Measurements from ENCODE around the gene NME9. TPM values are rescaled to one million over a fixed set of nuclear protein-coding genes. Genes with fewer than 3 reads are reported as not detected.

The NME9 gene
- total and polyA plus RNA-seq, 2 donors (not counting 3 experiments of a cell fraction or from before 2014, with no cell fraction given): 0.08 TPM; not detected in 1

DNA sequence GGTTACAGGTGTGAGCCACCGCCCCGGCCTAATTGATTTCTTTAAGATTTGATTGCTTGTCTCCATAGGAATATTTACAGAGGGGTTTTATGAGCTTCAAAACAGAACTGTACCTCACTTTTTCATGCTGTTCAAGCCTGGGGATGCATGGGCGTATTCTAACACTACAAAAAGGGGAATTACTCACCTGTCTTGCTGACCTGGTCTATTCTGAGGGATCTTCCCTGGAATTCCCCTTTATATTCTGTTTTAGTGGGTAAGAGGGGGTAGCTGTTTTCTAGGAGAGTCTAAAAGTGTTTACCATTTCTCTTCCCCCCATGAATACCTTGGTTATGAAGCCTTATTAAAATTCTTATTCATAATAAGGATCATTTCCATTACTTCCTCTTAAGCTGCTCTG lies 48.1 kb downstream of the NME9 start:
- FAIRE-seq (no peak), DNase-seq (ENCODE audit: low read depth, low spot score) (no peak)
- H3K4me2 ChIP-seq (ENCODE audit: insufficient read depth, low read length): no peak overlapping the region
- no peak overlapping the region for H3K27ac ChIP-seq (ENCODE audit: insufficient read depth, low read depth, low read length)
- no peak overlapping the region for H2AFZ ChIP-seq (ENCODE audit: low read depth, low read length)
- H3K27me3 ChIP-seq (ENCODE audit: control insufficient read depth in 2 of 2, insufficient read depth in 2 of 2, low read length in 2 of 2): no peaks in the 10 kb centered on the region
- intact Hi-C loops (cut with micrococcal nuclease) (no loop called here), dilution Hi-C loops (cut with MboI; ENCODE audit: extremely low pct_ligation_motif_present, low sequenced_read_pairs) (no loop called here)
- no peaks in the 10 kb centered on the region for H3K9me3 ChIP-seq (replicated peaks; ENCODE audit: control insufficient read depth, insufficient read depth, low read length)
- ChIA-PET CTCF (interaction anchor here (3.0 kb wide), 1 partner anchor 11 kb away, joined by 11 read pairs; no protein-coding TSS in a partner anchor), POLR2A (no interaction called here)
- no peaks in the 10 kb centered on the region for H4K20me1 ChIP-seq (replicated peaks; ENCODE audit: control insufficient read depth, extremely low read depth, insufficient read depth, low read length)
- no peaks in the 10 kb centered on the region for H3K4me1 ChIP-seq (ENCODE audit: control insufficient read depth, extremely low read depth, insufficient read depth, low read length)
- H3K9ac ChIP-seq (replicated peaks; ENCODE audit: extremely low read depth, insufficient read depth, low read length): no peak overlapping the region
- TF ChIP-seq GATA2 (IDR thresholded peaks at IDR 0.05; ENCODE audit: insufficient read depth, insufficient read length, low read depth, low read length): no peak
- TF ChIP-seq FOS (IDR thresholded peaks at IDR 0.05; ENCODE audit: borderline replicate concordance, insufficient read depth, low read length): no peak
- no peak for TF ChIP-seq MYC (IDR thresholded peaks at IDR 0.05; ENCODE audit: low read depth, low read length)
- no peak for TF ChIP-seq JUN (IDR thresholded peaks at IDR 0.05; ENCODE audit: borderline replicate concordance, insufficient read depth, insufficient read length, low read depth)
- no peak for TF ChIP-seq POLR2A (IDR thresholded peaks at IDR 0.05; ENCODE audit: low read depth, low read length)
- TF ChIP-seq EZH2 (IDR thresholded peaks at IDR 0.05; ENCODE audit: borderline replicate concordance, low read depth, low read length, severe bottlenecking): no peak
- TF ChIP-seq, protein P1, sequence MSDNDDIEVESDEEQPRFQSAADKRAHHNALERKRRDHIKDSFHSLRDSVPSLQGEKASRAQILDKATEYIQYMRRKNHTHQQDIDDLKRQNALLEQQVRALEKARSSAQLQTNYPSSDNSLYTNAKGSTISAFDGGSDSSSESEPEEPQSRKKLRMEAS (IDR thresholded peaks at IDR 0.05; ENCODE audit: insufficient read depth, insufficient read length): no peak
- TF ChIP-seq POLR2AphosphoS5 (IDR thresholded peaks at IDR 0.05; ENCODE audit: insufficient read depth, low read depth, low read length): no peak
- TF ChIP-seq, protein P2, sequence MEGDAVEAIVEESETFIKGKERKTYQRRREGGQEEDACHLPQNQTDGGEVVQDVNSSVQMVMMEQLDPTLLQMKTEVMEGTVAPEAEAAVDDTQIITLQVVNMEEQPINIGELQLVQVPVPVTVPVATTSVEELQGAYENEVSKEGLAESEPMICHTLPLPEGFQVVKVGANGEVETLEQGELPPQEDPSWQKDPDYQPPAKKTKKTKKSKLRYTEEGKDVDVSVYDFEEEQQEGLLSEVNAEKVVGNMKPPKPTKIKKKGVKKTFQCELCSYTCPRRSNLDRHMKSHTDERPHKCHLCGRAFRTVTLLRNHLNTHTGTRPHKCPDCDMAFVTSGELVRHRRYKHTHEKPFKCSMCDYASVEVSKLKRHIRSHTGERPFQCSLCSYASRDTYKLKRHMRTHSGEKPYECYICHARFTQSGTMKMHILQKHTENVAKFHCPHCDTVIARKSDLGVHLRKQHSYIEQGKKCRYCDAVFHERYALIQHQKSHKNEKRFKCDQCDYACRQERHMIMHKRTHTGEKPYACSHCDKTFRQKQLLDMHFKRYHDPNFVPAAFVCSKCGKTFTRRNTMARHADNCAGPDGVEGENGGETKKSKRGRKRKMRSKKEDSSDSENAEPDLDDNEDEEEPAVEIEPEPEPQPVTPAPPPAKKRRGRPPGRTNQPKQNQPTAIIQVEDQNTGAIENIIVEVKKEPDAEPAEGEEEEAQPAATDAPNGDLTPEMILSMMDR (IDR thresholded peaks at IDR 0.05; ENCODE audit: extremely low read depth in 1 of 2, insufficient read depth in 1 of 2, low read depth in 1 of 2, low read length in 2 of 2): no peak
- no peaks in the 10 kb centered on the region for H3K9me1 ChIP-seq (replicated peaks; ENCODE audit: control insufficient read depth, extremely low read depth, insufficient read depth, low read length)
- BruUV-seq (replicated peaks): no TSS peak
- no peaks in the 10 kb centered on the region for H3K79me2 ChIP-seq (ENCODE audit: control insufficient read depth, insufficient read depth, low read length)
- peaks cover 0 to 15% of the 10 kb centered on the region in 2 experiments for H3K36me3 ChIP-seq (ENCODE audit: control insufficient read depth in 2 of 2, extremely low read depth in 1 of 2, insufficient read depth in 2 of 2, low read length in 2 of 2)
- no peak overlapping the region for H3K4me3 ChIP-seq (replicated peaks in 1 of 3; ENCODE audit: insufficient read depth in 1 of 3, low read depth in 1 of 3, low read length in 3 of 3)

Measured in endothelial cell of umbilical vein (primary cell).